ENCODE measurements around the gene BEST1. TPM values are rescaled to one million over a fixed set of nuclear protein-coding genes. Genes with fewer than 3 reads are reported as not detected.
A peak's percentile ranks its signal among the peaks of the same experiment; 100 is the strongest.

BEST1 gene
- total and polyA plus RNA-seq, 2 of the 13 experiments (the other 11 are each of a cell fraction or from before 2014, with no cell fraction given), result 0.09 to 0.65 TPM

DNA sequence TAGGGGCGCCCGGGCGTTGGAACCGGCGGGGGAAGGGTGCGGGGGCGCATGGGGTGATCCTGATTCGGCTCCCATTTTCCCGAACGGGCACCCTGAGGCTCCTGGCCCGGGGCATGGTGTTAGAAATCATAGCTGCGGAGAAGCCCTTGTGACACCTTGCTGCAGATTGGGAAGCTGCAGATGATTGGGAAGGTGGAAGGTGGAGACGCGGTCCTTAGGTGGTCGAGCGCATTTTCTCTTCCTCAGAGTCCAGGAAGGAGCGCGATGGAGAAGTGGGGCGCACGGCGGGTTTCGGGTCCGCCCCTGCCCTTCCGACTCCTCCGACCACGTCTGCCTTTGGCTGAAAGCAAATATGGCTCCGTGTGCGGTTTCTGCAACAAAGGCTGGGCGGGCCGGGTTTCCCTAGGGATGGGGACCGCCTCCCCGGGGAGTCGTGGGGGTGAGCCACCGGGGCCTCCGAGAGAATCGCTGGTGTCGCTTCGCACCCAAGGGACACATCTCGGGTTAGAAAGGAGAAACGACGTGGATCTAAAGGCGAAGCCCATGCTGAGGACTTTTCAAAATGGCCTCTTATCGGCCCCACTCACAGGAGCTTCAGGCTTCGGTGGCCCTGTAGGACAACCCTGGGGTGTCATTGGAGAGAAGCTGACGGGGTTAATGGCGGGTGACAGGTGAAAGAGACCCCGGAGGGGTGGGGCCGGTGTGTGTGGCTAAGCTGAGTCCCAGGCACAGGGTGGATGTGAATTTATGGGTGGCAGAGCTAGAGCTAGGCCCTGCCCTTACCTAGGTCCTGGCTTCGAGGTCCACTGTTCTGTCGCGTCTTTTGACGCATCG lies 18.0 kb downstream of the BEST1 start (continued):
- TF ChIP-seq, protein P1, sequence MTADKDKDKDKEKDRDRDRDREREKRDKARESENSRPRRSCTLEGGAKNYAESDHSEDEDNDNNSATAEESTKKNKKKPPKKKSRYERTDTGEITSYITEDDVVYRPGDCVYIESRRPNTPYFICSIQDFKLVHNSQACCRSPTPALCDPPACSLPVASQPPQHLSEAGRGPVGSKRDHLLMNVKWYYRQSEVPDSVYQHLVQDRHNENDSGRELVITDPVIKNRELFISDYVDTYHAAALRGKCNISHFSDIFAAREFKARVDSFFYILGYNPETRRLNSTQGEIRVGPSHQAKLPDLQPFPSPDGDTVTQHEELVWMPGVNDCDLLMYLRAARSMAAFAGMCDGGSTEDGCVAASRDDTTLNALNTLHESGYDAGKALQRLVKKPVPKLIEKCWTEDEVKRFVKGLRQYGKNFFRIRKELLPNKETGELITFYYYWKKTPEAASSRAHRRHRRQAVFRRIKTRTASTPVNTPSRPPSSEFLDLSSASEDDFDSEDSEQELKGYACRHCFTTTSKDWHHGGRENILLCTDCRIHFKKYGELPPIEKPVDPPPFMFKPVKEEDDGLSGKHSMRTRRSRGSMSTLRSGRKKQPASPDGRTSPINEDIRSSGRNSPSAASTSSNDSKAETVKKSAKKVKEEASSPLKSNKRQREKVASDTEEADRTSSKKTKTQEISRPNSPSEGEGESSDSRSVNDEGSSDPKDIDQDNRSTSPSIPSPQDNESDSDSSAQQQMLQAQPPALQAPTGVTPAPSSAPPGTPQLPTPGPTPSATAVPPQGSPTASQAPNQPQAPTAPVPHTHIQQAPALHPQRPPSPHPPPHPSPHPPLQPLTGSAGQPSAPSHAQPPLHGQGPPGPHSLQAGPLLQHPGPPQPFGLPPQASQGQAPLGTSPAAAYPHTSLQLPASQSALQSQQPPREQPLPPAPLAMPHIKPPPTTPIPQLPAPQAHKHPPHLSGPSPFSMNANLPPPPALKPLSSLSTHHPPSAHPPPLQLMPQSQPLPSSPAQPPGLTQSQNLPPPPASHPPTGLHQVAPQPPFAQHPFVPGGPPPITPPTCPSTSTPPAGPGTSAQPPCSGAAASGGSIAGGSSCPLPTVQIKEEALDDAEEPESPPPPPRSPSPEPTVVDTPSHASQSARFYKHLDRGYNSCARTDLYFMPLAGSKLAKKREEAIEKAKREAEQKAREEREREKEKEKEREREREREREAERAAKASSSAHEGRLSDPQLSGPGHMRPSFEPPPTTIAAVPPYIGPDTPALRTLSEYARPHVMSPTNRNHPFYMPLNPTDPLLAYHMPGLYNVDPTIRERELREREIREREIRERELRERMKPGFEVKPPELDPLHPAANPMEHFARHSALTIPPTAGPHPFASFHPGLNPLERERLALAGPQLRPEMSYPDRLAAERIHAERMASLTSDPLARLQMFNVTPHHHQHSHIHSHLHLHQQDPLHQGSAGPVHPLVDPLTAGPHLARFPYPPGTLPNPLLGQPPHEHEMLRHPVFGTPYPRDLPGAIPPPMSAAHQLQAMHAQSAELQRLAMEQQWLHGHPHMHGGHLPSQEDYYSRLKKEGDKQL (CRISPR knock-in tag; IDR thresholded peaks at IDR 0.05; ENCODE audit: low read depth), result no peak; the same call in 1 of the 2 replicates
- no peak for TF ChIP-seq ATF1 (CRISPR knock-in tag; IDR thresholded peaks at IDR 0.05)
- TF ChIP-seq, protein P2, sequence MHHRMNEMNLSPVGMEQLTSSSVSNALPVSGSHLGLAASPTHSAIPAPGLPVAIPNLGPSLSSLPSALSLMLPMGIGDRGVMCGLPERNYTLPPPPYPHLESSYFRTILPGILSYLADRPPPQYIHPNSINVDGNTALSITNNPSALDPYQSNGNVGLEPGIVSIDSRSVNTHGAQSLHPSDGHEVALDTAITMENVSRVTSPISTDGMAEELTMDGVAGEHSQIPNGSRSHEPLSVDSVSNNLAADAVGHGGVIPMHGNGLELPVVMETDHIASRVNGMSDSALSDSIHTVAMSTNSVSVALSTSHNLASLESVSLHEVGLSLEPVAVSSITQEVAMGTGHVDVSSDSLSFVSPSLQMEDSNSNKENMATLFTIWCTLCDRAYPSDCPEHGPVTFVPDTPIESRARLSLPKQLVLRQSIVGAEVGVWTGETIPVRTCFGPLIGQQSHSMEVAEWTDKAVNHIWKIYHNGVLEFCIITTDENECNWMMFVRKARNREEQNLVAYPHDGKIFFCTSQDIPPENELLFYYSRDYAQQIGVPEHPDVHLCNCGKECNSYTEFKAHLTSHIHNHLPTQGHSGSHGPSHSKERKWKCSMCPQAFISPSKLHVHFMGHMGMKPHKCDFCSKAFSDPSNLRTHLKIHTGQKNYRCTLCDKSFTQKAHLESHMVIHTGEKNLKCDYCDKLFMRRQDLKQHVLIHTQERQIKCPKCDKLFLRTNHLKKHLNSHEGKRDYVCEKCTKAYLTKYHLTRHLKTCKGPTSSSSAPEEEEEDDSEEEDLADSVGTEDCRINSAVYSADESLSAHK (CRISPR knock-in tag; IDR thresholded peaks at IDR 0.05; ENCODE audit: borderline replicate concordance), result no peak
- peak; percentile 13 for TF ChIP-seq TEAD3 (CRISPR knock-in tag; optimal IDR thresholded peaks at IDR 0.05; ENCODE audit: borderline replicate concordance)
- TF ChIP-seq SAP130 (CRISPR knock-in tag; IDR thresholded peaks at IDR 0.05; ENCODE audit: low read depth), result peak; percentile 34; the same call in 1 of the 2 replicates
- TF ChIP-seq, protein P3, sequence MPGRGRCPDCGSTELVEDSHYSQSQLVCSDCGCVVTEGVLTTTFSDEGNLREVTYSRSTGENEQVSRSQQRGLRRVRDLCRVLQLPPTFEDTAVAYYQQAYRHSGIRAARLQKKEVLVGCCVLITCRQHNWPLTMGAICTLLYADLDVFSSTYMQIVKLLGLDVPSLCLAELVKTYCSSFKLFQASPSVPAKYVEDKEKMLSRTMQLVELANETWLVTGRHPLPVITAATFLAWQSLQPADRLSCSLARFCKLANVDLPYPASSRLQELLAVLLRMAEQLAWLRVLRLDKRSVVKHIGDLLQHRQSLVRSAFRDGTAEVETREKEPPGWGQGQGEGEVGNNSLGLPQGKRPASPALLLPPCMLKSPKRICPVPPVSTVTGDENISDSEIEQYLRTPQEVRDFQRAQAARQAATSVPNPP (CRISPR knock-in tag; IDR thresholded peaks at IDR 0.05), result no peak
- TF ChIP-seq GLI4 (CRISPR knock-in tag; IDR thresholded peaks at IDR 0.05; ENCODE audit: borderline replicate concordance), result no peak
- peak; percentile 37; the same call in 1 of the 2 replicates for TF ChIP-seq ZNF891 (CRISPR knock-in tag; IDR thresholded peaks at IDR 0.05)
- TF ChIP-seq, protein P4, sequence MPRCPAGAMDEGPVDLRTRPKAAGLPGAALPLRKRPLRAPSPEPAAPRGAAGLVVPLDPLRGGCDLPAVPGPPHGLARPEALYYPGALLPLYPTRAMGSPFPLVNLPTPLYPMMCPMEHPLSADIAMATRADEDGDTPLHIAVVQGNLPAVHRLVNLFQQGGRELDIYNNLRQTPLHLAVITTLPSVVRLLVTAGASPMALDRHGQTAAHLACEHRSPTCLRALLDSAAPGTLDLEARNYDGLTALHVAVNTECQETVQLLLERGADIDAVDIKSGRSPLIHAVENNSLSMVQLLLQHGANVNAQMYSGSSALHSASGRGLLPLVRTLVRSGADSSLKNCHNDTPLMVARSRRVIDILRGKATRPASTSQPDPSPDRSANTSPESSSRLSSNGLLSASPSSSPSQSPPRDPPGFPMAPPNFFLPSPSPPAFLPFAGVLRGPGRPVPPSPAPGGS (CRISPR knock-in tag; IDR thresholded peaks at IDR 0.05), result no peak; the same call in 1 of the 2 replicates
- TF ChIP-seq, protein P5, sequence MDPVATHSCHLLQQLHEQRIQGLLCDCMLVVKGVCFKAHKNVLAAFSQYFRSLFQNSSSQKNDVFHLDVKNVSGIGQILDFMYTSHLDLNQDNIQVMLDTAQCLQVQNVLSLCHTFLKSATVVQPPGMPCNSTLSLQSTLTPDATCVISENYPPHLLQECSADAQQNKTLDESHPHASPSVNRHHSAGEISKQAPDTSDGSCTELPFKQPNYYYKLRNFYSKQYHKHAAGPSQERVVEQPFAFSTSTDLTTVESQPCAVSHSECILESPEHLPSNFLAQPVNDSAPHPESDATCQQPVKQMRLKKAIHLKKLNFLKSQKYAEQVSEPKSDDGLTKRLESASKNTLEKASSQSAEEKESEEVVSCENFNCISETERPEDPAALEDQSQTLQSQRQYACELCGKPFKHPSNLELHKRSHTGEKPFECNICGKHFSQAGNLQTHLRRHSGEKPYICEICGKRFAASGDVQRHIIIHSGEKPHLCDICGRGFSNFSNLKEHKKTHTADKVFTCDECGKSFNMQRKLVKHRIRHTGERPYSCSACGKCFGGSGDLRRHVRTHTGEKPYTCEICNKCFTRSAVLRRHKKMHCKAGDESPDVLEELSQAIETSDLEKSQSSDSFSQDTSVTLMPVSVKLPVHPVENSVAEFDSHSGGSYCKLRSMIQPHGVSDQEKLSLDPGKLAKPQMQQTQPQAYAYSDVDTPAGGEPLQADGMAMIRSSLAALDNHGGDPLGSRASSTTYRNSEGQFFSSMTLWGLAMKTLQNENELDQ (CRISPR knock-in tag; IDR thresholded peaks at IDR 0.05; ENCODE audit: borderline replicate concordance), result no peak
- no peak for TF ChIP-seq ZFP62 (CRISPR knock-in tag; IDR thresholded peaks at IDR 0.05)
- TF ChIP-seq U2AF1 (optimal IDR thresholded peaks at IDR 0.05; ENCODE audit: low read depth, low read length), result no peak
- no peak for TF ChIP-seq ZNF10 (CRISPR knock-in tag; IDR thresholded peaks at IDR 0.05; ENCODE audit: borderline replicate concordance, low read depth)
